Chondrocyte (in vitro differentiated cells): ENCODE results near the gene EFNA1. TPM values are rescaled to one million over a fixed set of nuclear protein-coding genes. Genes with fewer than 3 reads are reported as not detected.

Source experiments
- DNase-seq: peaks from one replicate; pipeline ENCODE4 v3.0.0; 2021; ENCODE audit warnings: mixed read lengths, low spot score
- H3K27ac Mint-ChIP-seq: one replicate; pipeline ENCODE4 v1.8.0; 2021; ENCODE audit warnings: mild to moderate bottlenecking, moderate library complexity, mixed read lengths; ENCODE audit not compliant: unreplicated experiment
- H3K27me3 Mint-ChIP-seq: 2 replicates; pipeline ENCODE4 v1.8.0; 2021; ENCODE audit warnings: low read depth, mixed read lengths
- H3K36me3 Mint-ChIP-seq: 2 replicates; pipeline ENCODE4 v1.8.0; 2021; ENCODE audit warnings: low read depth, mixed read lengths
- H3K4me1 Mint-ChIP-seq: 2 replicates; pipeline ENCODE4 v1.8.0; 2021; ENCODE audit warnings: low read depth, mild to moderate bottlenecking, mixed read lengths
- H3K4me3 Mint-ChIP-seq: one replicate; pipeline ENCODE4 v1.8.0; 2021; ENCODE audit warnings: mild to moderate bottlenecking, moderate library complexity, mixed read lengths; ENCODE audit not compliant: unreplicated experiment
- H3K9me3 Mint-ChIP-seq: 2 replicates; pipeline ENCODE4 v1.8.0; 2021; ENCODE audit warnings: low read depth, mixed read lengths
- CTCF ChIP-seq: fragments of 200-600 bp; sonication (generic); IDR thresholded peaks from 2 replicates; pipeline ENCODE4 v1.5.0; 2021; ENCODE audit warnings: antibody characterized with exemption, mild to moderate bottlenecking, moderate library complexity
- total RNA-seq: library from RNA; stranded (reverse); gene quantifications from 3 replicates; pipeline ENCODE4 v1.2.1, GENCODE V29; 2021

The EFNA1 gene
- total RNA-seq, 1 donor from 2014 or later, result 12.6 TPM

- Mint-ChIP-seq H3K9me3 (no peaks in the 10 kb centered on the region), H3K36me3 (peaks cover 8% of the 10 kb centered on the region), H3K27ac (peak overlapping the region; percentile 90), H3K27me3 (no peaks in the 10 kb centered on the region), H3K4me1 (peaks cover 71% of the 10 kb centered on the region), H3K4me3 (peak overlapping the region; percentile 70)
- DNase-seq, result no peak
- TF ChIP-seq CTCF, result peak; percentile 34
Observed at GRCh38 chr1:155126556-155127104, 1.0 kb upstream of the EFNA1 start.

- Mint-ChIP-seq H3K4me3 (peak overlapping the region; percentile 83), H3K9me3 (no peaks in the 10 kb centered on the region), H3K27ac (peak overlapping the region; percentile 94), H3K27me3 (no peaks in the 10 kb centered on the region), H3K4me1 (peaks cover 75% of the 10 kb centered on the region), H3K36me3 (peaks cover 12% of the 10 kb centered on the region)
- TF ChIP-seq CTCF, result no peak
- DNase-seq, result no peak
Observed at GRCh38 chr1:155127967-155128754, 485 bp downstream of the EFNA1 start.

GRCh38 chr1:155128755-155129473, 1.2 kb downstream of the EFNA1 start:
- H3K36me3 Mint-ChIP-seq, result peaks cover 15% of the 10 kb centered on the region
- peak overlapping the region; percentile 83 for H3K4me3 Mint-ChIP-seq

GRCh38 chr1:155130272-155131006, 2.8 kb downstream of the EFNA1 start:
- Mint-ChIP-seq H3K4me1 (peaks cover 67% of the 10 kb centered on the region), H3K27ac (peak overlapping the region; percentile 94), H3K4me3 (peak overlapping the region; percentile 83), H3K9me3 (no peaks in the 10 kb centered on the region), H3K27me3 (no peaks in the 10 kb centered on the region), H3K36me3 (peaks cover 15% of the 10 kb centered on the region)
- TF ChIP-seq CTCF, result no peak
- DNase-seq, result no peak

More at GRCh38 chr1:155128755-155129473, 1.2 kb downstream of the EFNA1 start:
- H3K27me3 Mint-ChIP-seq, result no peaks in the 10 kb centered on the region
- no peaks in the 10 kb centered on the region for H3K9me3 Mint-ChIP-seq
- peaks cover 72% of the 10 kb centered on the region for H3K4me1 Mint-ChIP-seq
- H3K27ac Mint-ChIP-seq, result peak overlapping the region; percentile 94
- TF ChIP-seq CTCF, result no peak
- no peak for DNase-seq

- H3K4me3 Mint-ChIP-seq, result no peak overlapping the region
- peaks cover 15% of the 10 kb centered on the region for H3K36me3 Mint-ChIP-seq
- no peak for DNase-seq
- peak overlapping the region; percentile 22 for H3K27ac Mint-ChIP-seq
- no peaks in the 10 kb centered on the region for H3K9me3 Mint-ChIP-seq
- TF ChIP-seq CTCF, result no peak
- peaks cover 61% of the 10 kb centered on the region for H3K4me1 Mint-ChIP-seq
- no peaks in the 10 kb centered on the region for H3K27me3 Mint-ChIP-seq
Observed at GRCh38 chr1:155131285-155131684, 3.6 kb downstream of the EFNA1 start.
